ENCODE results near the gene AVPR2. TPM values are rescaled to one million over a fixed set of nuclear protein-coding genes. Genes with fewer than 3 reads are reported as not detected.

AVPR2 gene
- polyA plus RNA-seq, 3 donors from 2014 or later, result not detected

GRCh38 chrX:153906126-153906917 is 1.8 kb downstream of the AVPR2 start:
- H3K36me3 Mint-ChIP-seq, result no peaks in the 10 kb centered on the region
- H3K27ac Mint-ChIP-seq, result peak overlapping the region; percentile 84 to 95 (median 91)
- H3K9me3 Mint-ChIP-seq, result no peaks in the 10 kb centered on the region
- H3K4me1 Mint-ChIP-seq, result peaks cover 43 to 44% of the 10 kb centered on the region in 2 donors
- peaks cover 3 to 12% (median 11%) of the 10 kb centered on the region in 3 donors for H3K27me3 Mint-ChIP-seq (ENCODE audit: low read depth in 3 of 3)
- H3K4me3 Mint-ChIP-seq, result peak overlapping the region; percentile 60 to 81 (median 69)
- DNase-seq, result peak; percentile 78 to 82 (median 81)

GRCh38 chrX:153907456-153907855 is 3.0 kb downstream of the AVPR2 start:
- peak overlapping the region in 2 of 6 donors; percentile 62 to 88 for H3K27ac Mint-ChIP-seq
- peaks cover 35 to 39% of the 10 kb centered on the region in 2 donors for H3K4me1 Mint-ChIP-seq
- H3K4me3 Mint-ChIP-seq, result no peak overlapping the region
- no peak for DNase-seq
- peaks cover 5 to 7% (median 7%) of the 10 kb centered on the region in 3 donors for H3K36me3 Mint-ChIP-seq
- no peaks in the 10 kb centered on the region for H3K9me3 Mint-ChIP-seq
- H3K27me3 Mint-ChIP-seq (ENCODE audit: low read depth in 3 of 3), result peaks cover 3 to 10% (median 9%) of the 10 kb centered on the region in 3 donors

GRCh38 chrX:153908219-153908860 is 3.9 kb downstream of the AVPR2 start:
- no peak for DNase-seq
- Mint-ChIP-seq H3K36me3 (peaks cover 5 to 7% (median 7%) of the 10 kb centered on the region in 3 donors), H3K9me3 (no peaks in the 10 kb centered on the region), H3K4me3 (no peak overlapping the region), H3K4me1 (peaks cover 31 to 34% of the 10 kb centered on the region in 2 donors), H3K27me3 (ENCODE audit: low read depth in 3 of 3) (peaks cover 5 to 10% (median 9%) of the 10 kb centered on the region in 3 donors), H3K27ac (peak overlapping the region in 4 of 6 donors; percentile 10 to 77 (median 42))

GRCh38 chrX:153909024-153909979 is 4.8 kb downstream of the AVPR2 start:
- Mint-ChIP-seq H3K4me3 (no peak overlapping the region), H3K27ac (peak overlapping the region in 2 of 6 donors; percentile 10 to 20), H3K9me3 (no peaks in the 10 kb centered on the region), H3K27me3 (ENCODE audit: low read depth in 3 of 3) (peaks cover 3 to 9% (median 6%) of the 10 kb centered on the region in 3 donors), H3K4me1 (peaks cover 23 to 26% of the 10 kb centered on the region in 2 donors), H3K36me3 (peaks cover 5 to 10% (median 7%) of the 10 kb centered on the region in 3 donors)
- DNase-seq, result no peak

GRCh38 chrX:153909980-153910360 is 5.5 kb downstream of the AVPR2 start:
- no peak overlapping the region for H3K27ac Mint-ChIP-seq

GRCh38 chrX:153910446-153910845 is 6.0 kb downstream of the AVPR2 start:
- peaks cover 5 to 10% (median 7%) of the 10 kb centered on the region in 3 donors for H3K36me3 Mint-ChIP-seq
- no peak overlapping the region for H3K27ac Mint-ChIP-seq
- H3K4me1 Mint-ChIP-seq, result peaks cover 19 to 20% of the 10 kb centered on the region in 2 donors
- H3K4me3 Mint-ChIP-seq, result no peak overlapping the region
- H3K27me3 Mint-ChIP-seq (ENCODE audit: low read depth in 3 of 3), result peaks cover 3 to 9% (median 6%) of the 10 kb centered on the region in 3 donors
- no peak for DNase-seq
- no peaks in the 10 kb centered on the region for H3K9me3 Mint-ChIP-seq

More at GRCh38 chrX:153909980-153910360, 5.5 kb downstream of the AVPR2 start:
- Mint-ChIP-seq H3K36me3 (peaks cover 5 to 10% (median 7%) of the 10 kb centered on the region in 3 donors), H3K4me1 (peaks cover 20 to 22% of the 10 kb centered on the region in 2 donors), H3K27me3 (ENCODE audit: low read depth in 3 of 3) (peaks cover 3 to 9% (median 6%) of the 10 kb centered on the region in 3 donors), H3K9me3 (no peaks in the 10 kb centered on the region), H3K4me3 (no peak overlapping the region)
- no peak for DNase-seq

- Mint-ChIP-seq H3K9me3 (no peaks in the 10 kb centered on the region), H3K4me3 (no peak overlapping the region), H3K27me3 (ENCODE audit: low read depth in 3 of 3) (peaks cover 0 to 2% (median 1%) of the 10 kb centered on the region in 3 donors), H3K4me1 (peaks cover 6 to 8% of the 10 kb centered on the region in 2 donors), H3K27ac (peak overlapping the region in 2 of 6 donors; percentile 39 to 51), H3K36me3 (peaks cover 7 to 20% (median 16%) of the 10 kb centered on the region in 3 donors)
- DNase-seq, result no peak
These were observed 7.3 kb downstream of the AVPR2 start for GRCh38 chrX:153911798-153912197.

GRCh38 chrX:153913211-153913610 is 8.7 kb downstream of the AVPR2 start:
- Mint-ChIP-seq H3K4me1 (peaks cover 0 to 4% of the 10 kb centered on the region in 2 donors), H3K27me3 (ENCODE audit: low read depth in 3 of 3) (peaks cover 0 to 5% (median 3%) of the 10 kb centered on the region in 3 donors), H3K4me3 (no peak overlapping the region), H3K36me3 (peaks cover 7 to 29% (median 22%) of the 10 kb centered on the region in 3 donors), H3K27ac (no peak overlapping the region), H3K9me3 (no peaks in the 10 kb centered on the region)
- no peak for DNase-seq

- H3K27ac Mint-ChIP-seq, result no peak overlapping the region
- no peak overlapping the region for H3K4me3 Mint-ChIP-seq
- H3K27me3 Mint-ChIP-seq (ENCODE audit: low read depth in 3 of 3), result peaks cover 0 to 5% (median 3%) of the 10 kb centered on the region in 3 donors
These were observed 9.2 kb downstream of the AVPR2 start for GRCh38 chrX:153913701-153914100.

GRCh38 chrX:153917869-153918268 is 13.4 kb downstream of the AVPR2 start:
- Mint-ChIP-seq H3K4me1 (peaks cover 12 to 21% of the 10 kb centered on the region in 2 donors), H3K4me3 (no peak overlapping the region), H3K9me3 (no peaks in the 10 kb centered on the region), H3K27me3 (ENCODE audit: low read depth in 3 of 3) (peaks cover 0 to 5% (median 3%) of the 10 kb centered on the region in 3 donors), H3K36me3 (peaks cover 5 to 24% (median 15%) of the 10 kb centered on the region in 3 donors), H3K27ac (peak overlapping the region in 1 of 6 donors; percentile 57)
- DNase-seq, result no peak

More at GRCh38 chrX:153913701-153914100, 9.2 kb downstream of the AVPR2 start:
- no peaks in the 10 kb centered on the region for H3K9me3 Mint-ChIP-seq
- H3K4me1 Mint-ChIP-seq, result peaks cover 0 to 4% of the 10 kb centered on the region in 2 donors
- peaks cover 7 to 31% (median 22%) of the 10 kb centered on the region in 3 donors for H3K36me3 Mint-ChIP-seq
- no peak for DNase-seq

GRCh38 chrX:153919281-153919680 is 14.8 kb downstream of the AVPR2 start:
- Mint-ChIP-seq H3K27me3 (ENCODE audit: low read depth in 3 of 3) (peaks cover under 1 to 5% (median 3%) of the 10 kb centered on the region in 3 donors), H3K36me3 (peaks cover 5 to 21% (median 15%) of the 10 kb centered on the region in 3 donors), H3K27ac (no peak overlapping the region), H3K9me3 (no peaks in the 10 kb centered on the region), H3K4me3 (no peak overlapping the region), H3K4me1 (peaks cover 24 to 35% of the 10 kb centered on the region in 2 donors)
- DNase-seq, result no peak

GRCh38 chrX:153920546-153920945 is 16.1 kb downstream of the AVPR2 start:
- no peak for DNase-seq
- no peaks in the 10 kb centered on the region for H3K9me3 Mint-ChIP-seq
- H3K4me3 Mint-ChIP-seq, result no peak overlapping the region
- H3K36me3 Mint-ChIP-seq, result peaks cover 5 to 21% (median 15%) of the 10 kb centered on the region in 3 donors
- H3K27ac Mint-ChIP-seq, result no peak overlapping the region
- peaks cover 3 to 12% (median 5%) of the 10 kb centered on the region in 3 donors for H3K27me3 Mint-ChIP-seq (ENCODE audit: low read depth in 3 of 3)
- peaks cover 37 to 48% of the 10 kb centered on the region in 2 donors for H3K4me1 Mint-ChIP-seq

- H3K4me3 Mint-ChIP-seq, result no peak overlapping the region
- DNase-seq, result no peak
- peaks cover 0 to 1% (median 0%) of the 10 kb centered on the region in 6 donors for H3K9me3 Mint-ChIP-seq
- peaks cover 40 to 50% of the 10 kb centered on the region in 2 donors for H3K4me1 Mint-ChIP-seq
- peaks cover 5 to 14% (median 7%) of the 10 kb centered on the region in 3 donors for H3K27me3 Mint-ChIP-seq (ENCODE audit: low read depth in 3 of 3)
- peak overlapping the region in 1 of 6 donors; percentile 46 for H3K27ac Mint-ChIP-seq
- peaks cover 3 to 16% (median 11%) of the 10 kb centered on the region in 3 donors for H3K36me3 Mint-ChIP-seq
These were observed 16.6 kb downstream of the AVPR2 start for GRCh38 chrX:153921070-153921469.

Measured in immature natural killer cell (primary cell).